Astrocyte of the spinal cord (primary cell): ENCODE measurements around the gene ATP6V1G2.
A peak's percentile ranks its signal among the peaks of the same experiment; 100 is the strongest.
"Not testable (repeated sequence)": the region's sequence is repeated elsewhere in the genome, so short reads cannot be mapped to it uniquely, and the experiment has no call there.

Experiments
- DNase-seq: peaks from one replicate; pipeline ENCODE4 v3.0.0; 2011; ENCODE audit warnings: low read depth, low spot score
- H3K4me3 ChIP-seq: 2 replicates; pipeline ENCODE4 v1.5.1; 2011; ENCODE audit warnings: low read depth, mild to moderate bottlenecking, low read length, moderate library complexity
- in situ Hi-C: cut with HindIII; loops from 2 replicates; pipeline ENCODE4 v1.10.0; 2017; ENCODE audit warnings: low sequenced_read_pairs
- TF ChIP-seq, protein P1 (sequence below): IDR thresholded peaks from 2 replicates; pipeline ENCODE4 v1.5.1; 2012; ENCODE audit warnings: low read depth, mild to moderate bottlenecking, low read length, inconsistent platforms

Gene ATP6V1G2

DNA sequence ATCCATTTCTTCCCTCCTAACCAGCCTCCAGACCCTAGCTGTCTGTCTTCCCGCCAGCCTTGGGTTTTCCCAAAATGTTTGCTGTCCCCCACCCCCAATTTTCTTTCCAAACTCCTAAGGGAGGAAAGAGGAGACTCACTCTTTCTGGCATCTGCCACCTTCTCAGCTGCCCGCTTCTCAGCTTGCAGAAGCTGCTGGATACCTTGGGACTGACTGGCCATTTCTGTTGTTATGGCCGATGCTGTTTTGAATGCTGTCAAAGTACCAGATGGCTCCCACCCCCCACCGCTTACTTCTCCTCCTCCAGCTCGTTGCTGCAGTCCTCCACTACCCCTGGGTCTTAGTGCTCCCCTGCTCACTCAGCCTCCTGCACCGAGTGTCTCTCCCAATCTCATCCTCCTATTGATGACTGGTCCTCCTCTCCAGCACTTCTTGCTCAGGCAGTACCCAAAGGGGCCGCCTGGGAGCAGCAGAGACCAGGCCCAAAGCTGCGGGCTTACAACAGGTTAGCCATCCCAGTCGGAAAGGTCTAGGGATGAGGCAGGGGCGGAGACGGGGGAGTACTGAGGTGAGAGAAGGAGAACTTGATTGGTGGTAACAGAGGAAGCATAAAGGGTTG is at the start of gene ATP6V1G2:
ATP6V1G2 (minus strand) TSS at position 270 of the 619 bp plus-strand sequence; CDS start at position 221, 49 bp downstream.
- H3K4me3 ChIP-seq = peak within 1 kb of the TSS; percentile 55
- peak; percentile 96 for DNase-seq
- TF ChIP-seq, protein P1, sequence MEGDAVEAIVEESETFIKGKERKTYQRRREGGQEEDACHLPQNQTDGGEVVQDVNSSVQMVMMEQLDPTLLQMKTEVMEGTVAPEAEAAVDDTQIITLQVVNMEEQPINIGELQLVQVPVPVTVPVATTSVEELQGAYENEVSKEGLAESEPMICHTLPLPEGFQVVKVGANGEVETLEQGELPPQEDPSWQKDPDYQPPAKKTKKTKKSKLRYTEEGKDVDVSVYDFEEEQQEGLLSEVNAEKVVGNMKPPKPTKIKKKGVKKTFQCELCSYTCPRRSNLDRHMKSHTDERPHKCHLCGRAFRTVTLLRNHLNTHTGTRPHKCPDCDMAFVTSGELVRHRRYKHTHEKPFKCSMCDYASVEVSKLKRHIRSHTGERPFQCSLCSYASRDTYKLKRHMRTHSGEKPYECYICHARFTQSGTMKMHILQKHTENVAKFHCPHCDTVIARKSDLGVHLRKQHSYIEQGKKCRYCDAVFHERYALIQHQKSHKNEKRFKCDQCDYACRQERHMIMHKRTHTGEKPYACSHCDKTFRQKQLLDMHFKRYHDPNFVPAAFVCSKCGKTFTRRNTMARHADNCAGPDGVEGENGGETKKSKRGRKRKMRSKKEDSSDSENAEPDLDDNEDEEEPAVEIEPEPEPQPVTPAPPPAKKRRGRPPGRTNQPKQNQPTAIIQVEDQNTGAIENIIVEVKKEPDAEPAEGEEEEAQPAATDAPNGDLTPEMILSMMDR = peak; percentile 100
- in situ Hi-C loops = no loop called here

DNA sequence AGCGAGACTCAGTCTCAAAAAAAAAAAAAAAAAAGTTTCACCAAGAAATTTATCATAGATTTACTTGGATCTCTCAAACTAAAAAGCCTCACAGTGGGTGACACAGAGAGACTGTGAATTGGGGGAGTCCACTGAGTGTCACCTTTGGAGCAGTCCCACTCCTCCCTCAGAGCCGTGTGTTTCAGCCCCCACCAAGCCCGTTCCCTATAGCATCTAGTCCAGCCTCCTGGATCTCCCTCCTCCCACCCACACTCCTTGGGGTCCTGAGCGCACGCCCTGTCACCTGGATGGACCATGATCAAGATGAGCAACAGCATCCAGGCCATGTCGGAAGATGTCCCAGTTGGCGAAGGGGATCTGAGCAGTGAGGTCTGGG is 46.0 kb upstream of the ATP6V1G2 start:
- TF ChIP-seq, protein P1 = no peak

DNA sequence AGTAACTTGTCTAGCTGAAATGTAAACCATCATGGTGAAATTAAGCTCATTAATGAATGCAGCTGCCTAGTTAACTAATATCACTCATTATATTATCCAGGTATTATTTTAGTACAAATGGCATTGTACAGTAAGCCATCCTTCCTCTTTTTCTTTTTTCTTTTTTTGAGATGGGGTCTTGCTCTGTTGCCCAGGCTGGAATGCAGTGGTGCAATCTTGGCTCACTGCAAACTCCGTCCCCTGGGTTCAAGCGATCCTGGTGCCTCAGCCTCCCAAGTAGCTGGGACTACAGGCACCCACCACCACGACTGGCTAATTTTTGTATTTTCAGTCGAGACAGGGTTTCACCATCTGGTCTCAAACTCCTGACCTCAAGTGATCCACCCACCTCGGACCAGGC is 44.3 kb upstream of the ATP6V1G2 start:
- in situ Hi-C loops, H3K4me3 ChIP-seq, DNase-seq: not testable (repeated sequence)

More for the DNA sequence above, 46.0 kb upstream of the ATP6V1G2 start:
- DNase-seq = no peak
- in situ Hi-C loops = no loop called here
- H3K4me3 ChIP-seq = no peak overlapping the region

DNA sequence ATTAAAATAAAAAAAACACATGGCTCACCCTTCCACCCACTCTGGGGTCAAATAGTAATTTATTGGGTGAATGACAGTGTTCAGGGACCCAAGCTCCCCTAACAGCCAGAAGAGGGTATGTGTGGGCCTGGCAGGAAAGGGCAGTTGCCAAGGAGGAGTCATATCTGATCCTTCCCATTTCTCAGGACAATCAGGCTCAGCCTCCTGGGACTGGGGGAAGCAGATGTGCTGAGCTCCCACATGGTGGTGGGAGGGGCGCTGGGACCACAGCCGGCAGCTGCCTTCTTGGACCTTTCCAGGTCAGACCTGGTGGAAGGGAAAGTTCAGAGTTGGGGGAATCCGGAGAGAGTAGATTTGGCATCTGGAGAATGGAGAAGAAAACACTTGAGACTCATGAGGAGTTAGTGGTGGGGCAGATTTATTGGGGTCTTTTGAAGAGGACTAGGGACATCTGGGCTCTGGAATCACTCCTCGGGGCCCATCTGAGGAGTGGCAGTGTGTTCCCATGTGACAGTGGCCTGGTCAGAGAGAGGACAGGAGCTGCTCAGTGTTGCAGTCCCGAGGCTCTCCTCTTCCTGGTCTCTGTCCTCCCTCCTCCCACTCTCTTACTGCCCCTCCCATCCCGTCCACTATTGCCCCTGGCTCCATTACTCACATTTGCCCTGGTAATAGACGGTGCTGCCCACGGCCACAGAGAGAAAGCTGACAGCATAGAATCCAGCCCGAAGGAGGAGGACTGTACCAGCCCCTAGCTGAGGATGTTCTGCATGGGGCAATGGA is 42.7 kb upstream of the ATP6V1G2 start:
- in situ Hi-C loops = no loop called here
- DNase-seq = no peak
- TF ChIP-seq, protein P1 = no peak
- no peak overlapping the region for H3K4me3 ChIP-seq

DNA sequence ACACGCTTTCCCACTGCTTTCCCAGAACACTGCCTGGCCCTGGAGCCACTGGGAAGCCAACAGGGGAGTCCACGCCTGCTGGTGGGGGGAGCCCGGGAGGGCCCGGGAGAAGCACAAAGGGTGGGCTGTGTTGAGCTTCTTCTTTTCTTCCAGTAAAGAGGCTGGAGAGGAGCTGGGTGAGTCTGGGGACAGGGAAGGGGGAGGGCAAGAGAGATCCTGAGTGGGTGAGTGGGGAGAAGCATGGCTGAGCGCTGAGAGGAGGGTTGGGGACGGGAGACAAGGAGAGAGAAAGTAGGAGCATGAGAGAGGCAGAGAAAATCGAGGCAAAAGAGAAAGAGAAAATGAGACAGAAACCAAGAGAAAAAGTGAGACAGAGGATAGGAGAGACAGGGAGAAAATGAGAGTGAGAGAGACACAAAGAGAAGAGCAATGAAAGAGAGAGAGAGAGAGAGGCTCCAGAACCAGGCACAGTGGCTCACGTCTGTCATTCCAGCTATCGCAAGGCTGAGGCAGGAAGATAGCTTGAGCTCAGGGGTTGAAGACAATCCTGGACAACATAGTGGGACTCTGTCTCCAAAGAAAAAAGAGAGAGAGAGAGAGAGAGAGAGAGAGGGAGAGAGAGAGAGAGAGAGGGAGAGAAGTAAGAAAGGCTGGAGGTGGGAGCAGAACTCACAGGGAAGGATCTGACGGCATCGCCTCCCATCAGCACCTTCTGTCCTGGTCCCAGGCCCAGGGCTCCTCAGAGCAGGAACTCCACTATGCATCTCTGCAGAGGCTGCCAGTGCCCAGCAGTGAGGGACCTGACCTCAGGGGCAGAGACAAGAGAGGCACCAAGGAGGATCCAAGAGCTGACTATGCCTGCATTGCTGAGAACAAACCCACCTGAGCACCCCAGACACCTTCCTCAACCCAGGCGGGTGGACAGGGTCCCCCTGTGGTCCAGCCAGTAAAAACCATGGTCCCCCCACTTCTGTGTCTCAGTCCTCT is 41.7 kb upstream of the ATP6V1G2 start:
- TF ChIP-seq, protein P1 = no peak
- DNase-seq = no peak
- in situ Hi-C loops = no loop called here
- no peak overlapping the region for H3K4me3 ChIP-seq

DNA sequence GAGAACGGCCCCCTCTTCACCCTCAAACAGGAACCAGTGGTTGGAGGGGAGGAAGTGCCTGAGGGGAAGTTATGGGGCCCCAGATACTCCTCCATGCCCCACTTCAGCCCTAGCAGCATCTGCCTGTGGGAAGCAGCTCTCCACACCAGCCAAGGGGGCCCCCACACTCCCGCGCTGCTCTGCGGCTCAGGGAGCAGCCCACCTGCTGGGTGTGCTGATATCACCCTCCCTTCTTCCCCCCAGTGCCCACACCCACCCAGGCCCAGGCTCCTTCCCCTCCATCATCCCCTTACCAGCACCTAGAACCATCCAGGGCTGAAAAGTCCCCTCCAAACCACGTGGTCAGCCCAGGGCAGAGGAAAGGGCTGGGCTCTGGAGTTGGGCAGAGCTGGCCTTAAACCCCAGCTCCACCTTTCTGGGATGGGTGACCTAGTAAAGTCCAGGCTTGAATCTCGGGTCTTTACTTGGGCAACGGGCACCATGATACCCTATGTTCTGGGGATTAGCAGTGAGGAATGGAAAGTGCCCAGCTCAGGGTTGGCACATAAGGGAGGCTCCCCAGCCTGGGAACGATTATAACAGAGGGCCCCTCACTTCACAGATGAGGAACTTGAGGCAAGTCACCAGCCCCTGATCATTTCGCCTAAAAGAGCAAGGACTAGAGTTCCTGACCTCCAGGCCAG is 40.3 kb upstream of the ATP6V1G2 start:
- H3K4me3 ChIP-seq = no peak overlapping the region
- in situ Hi-C loops = no loop called here
- no peak for DNase-seq
- TF ChIP-seq, protein P1 = no peak
